MCF 10A (cell line): ENCODE data around the gene KLHL15. TPM values are rescaled to one million over a fixed set of nuclear protein-coding genes. Genes with fewer than 3 reads are reported as not detected.

ENCODE experiments used
- BruUV-seq: library from RNA; stranded (reverse); fragments of 400-500 nt; replicated peaks from 2 replicates; lab custom pipeline; 2021; lab: Mats Ljungman, UMichigan
- CTCF ChIA-PET: fragments of 300-600 bp; sonication (Branson Sonifier 250); formaldehyde crosslinking; extraction: SDS; loops from one replicate; lab custom pipeline; 2021; ENCODE audit warnings: antibody characterized with exemption, inconsistent platforms; lab: Yijun Ruan, JAX
- POLR2A ChIA-PET: fragments of 300-600, 350-650 bp; sonication (Branson Sonifier 250); formaldehyde crosslinking; extraction: SDS; loops from one replicate; lab custom pipeline; 2020; ENCODE audit warnings: antibody characterized with exemption, inconsistent platforms; lab: Yijun Ruan, JAX
- DNase-seq: peaks from one replicate; pipeline ENCODE4 v3.0.0-alpha.2; 2018; ENCODE audit not compliant: unreplicated experiment
- H3K27ac Mint-ChIP-seq: one replicate; pipeline ENCODE4 v1.8.0; 2022; ENCODE audit warnings: mild to moderate bottlenecking, low read depth, mixed read lengths; ENCODE audit not compliant: unreplicated experiment
- H3K27me3 Mint-ChIP-seq: one replicate; pipeline ENCODE4 v1.8.0; 2022; ENCODE audit warnings: mixed read lengths; ENCODE audit not compliant: insufficient read depth, unreplicated experiment
- H3K36me3 Mint-ChIP-seq: one replicate; pipeline ENCODE4 v1.8.0; 2022; ENCODE audit warnings: mild to moderate bottlenecking, moderate library complexity, mixed read lengths; ENCODE audit not compliant: insufficient read depth, unreplicated experiment
- H3K4me1 Mint-ChIP-seq: one replicate; pipeline ENCODE4 v1.8.0; 2022; ENCODE audit warnings: mixed read lengths; ENCODE audit not compliant: insufficient read depth, unreplicated experiment
- H3K4me3 Mint-ChIP-seq: one replicate; pipeline ENCODE4 v1.8.0; 2022; ENCODE audit warnings: mild to moderate bottlenecking, moderate library complexity, mixed read lengths; ENCODE audit not compliant: unreplicated experiment
- H3K9me3 Mint-ChIP-seq: one replicate; pipeline ENCODE4 v1.8.0; 2022; ENCODE audit warnings: mixed read lengths; ENCODE audit not compliant: unreplicated experiment
- intact Hi-C: fragments of 100-400 bp; cut with micrococcal nuclease; formaldehyde crosslinking; loops from 2 replicates; pipeline ENCODE4 v1.14.1; 2022
- total RNA-seq: library from RNA; stranded (reverse); gene quantifications from 2 replicates; pipeline ENCODE4 v1.2.3, GENCODE V29; 2022
- TF ChIP-seq, protein P1 (sequence below): fragments of 200-600 bp; IDR thresholded peaks from one replicate; pipeline ENCODE4 v1.8.0; 2022; ENCODE audit warnings: antibody characterized with exemption, mild to moderate bottlenecking; ENCODE audit not compliant: unreplicated experiment

Gene KLHL15
- total RNA-seq, 1 experiment from 2014 or later: 4.8 TPM

- DNase-seq: no peak
- TF ChIP-seq, protein P1, sequence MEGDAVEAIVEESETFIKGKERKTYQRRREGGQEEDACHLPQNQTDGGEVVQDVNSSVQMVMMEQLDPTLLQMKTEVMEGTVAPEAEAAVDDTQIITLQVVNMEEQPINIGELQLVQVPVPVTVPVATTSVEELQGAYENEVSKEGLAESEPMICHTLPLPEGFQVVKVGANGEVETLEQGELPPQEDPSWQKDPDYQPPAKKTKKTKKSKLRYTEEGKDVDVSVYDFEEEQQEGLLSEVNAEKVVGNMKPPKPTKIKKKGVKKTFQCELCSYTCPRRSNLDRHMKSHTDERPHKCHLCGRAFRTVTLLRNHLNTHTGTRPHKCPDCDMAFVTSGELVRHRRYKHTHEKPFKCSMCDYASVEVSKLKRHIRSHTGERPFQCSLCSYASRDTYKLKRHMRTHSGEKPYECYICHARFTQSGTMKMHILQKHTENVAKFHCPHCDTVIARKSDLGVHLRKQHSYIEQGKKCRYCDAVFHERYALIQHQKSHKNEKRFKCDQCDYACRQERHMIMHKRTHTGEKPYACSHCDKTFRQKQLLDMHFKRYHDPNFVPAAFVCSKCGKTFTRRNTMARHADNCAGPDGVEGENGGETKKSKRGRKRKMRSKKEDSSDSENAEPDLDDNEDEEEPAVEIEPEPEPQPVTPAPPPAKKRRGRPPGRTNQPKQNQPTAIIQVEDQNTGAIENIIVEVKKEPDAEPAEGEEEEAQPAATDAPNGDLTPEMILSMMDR: no peak
- intact Hi-C loops: no loop called here
- no TSS peak for BruUV-seq
- Mint-ChIP-seq H3K9me3 (no peaks in the 10 kb centered on the region), H3K4me3 (peak overlapping the region; percentile 73), H3K27me3 (peaks cover 43% of the 10 kb centered on the region), H3K27ac (peak overlapping the region; percentile 59), H3K36me3 (peaks cover 7% of the 10 kb centered on the region), H3K4me1 (peaks cover 7% of the 10 kb centered on the region)
- ChIA-PET POLR2A (interaction anchor here (2.0 to 6.6 kb wide), 3 partner anchors 11 to 116 kb away, joined by 8 to 114 read pairs (median 42); partner anchors contain the start of genes APOO, CXorf58 and EIF2S3), CTCF (interaction anchor here (4.4 kb wide), 1 partner anchor 30 kb away, joined by 23 read pairs; the partner anchor contains the start of gene EIF2S3)
Measured at GRCh38 chrX:24023544-24023943, 3.4 kb downstream of the KLHL15 start.

GRCh38 chrX:24020306-24020876, 6.6 kb downstream of the KLHL15 start:
- ChIA-PET CTCF (interaction anchor here (0.7 kb wide), 2 partner anchors 480 to 1852 kb away, joined by 3 to 5 read pairs; no protein-coding TSS in a partner anchor), POLR2A (interaction anchor here (0.5 to 2.5 kb wide), 7 partner anchors 11 to 161 kb away, joined by 3 to 19 read pairs (median 3); partner anchors contain the start of gene EIF2S3)
- no peak for DNase-seq
- Mint-ChIP-seq H3K27me3 (peaks cover 61% of the 10 kb centered on the region), H3K27ac (no peak overlapping the region), H3K36me3 (peaks cover 7% of the 10 kb centered on the region), H3K4me1 (peaks cover 7% of the 10 kb centered on the region), H3K4me3 (no peak overlapping the region), H3K9me3 (no peaks in the 10 kb centered on the region)
- no TSS peak for BruUV-seq
- intact Hi-C loops: no loop called here
- TF ChIP-seq, protein P1: no peak

GRCh38 chrX:24019448-24019847, 7.5 kb downstream of the KLHL15 start:
- peaks cover 7% of the 10 kb centered on the region for H3K4me1 Mint-ChIP-seq

GRCh38 chrX:24018809-24019208, 8.2 kb downstream of the KLHL15 start:
- intact Hi-C loops: no loop called here
- ChIA-PET POLR2A (interaction anchor here (0.7 kb wide), 1 partner anchor 35 kb away, joined by 3 read pairs; no protein-coding TSS in a partner anchor), CTCF (no interaction called here)
- no peak for DNase-seq
- Mint-ChIP-seq H3K27ac (no peak overlapping the region), H3K36me3 (peaks cover 7% of the 10 kb centered on the region), H3K9me3 (no peaks in the 10 kb centered on the region), H3K27me3 (peaks cover 74% of the 10 kb centered on the region), H3K4me3 (no peak overlapping the region), H3K4me1 (peaks cover 7% of the 10 kb centered on the region)
- BruUV-seq: no TSS peak
- TF ChIP-seq, protein P1: no peak

More at GRCh38 chrX:24019448-24019847, 7.5 kb downstream of the KLHL15 start:
- H3K27me3 Mint-ChIP-seq: peaks cover 70% of the 10 kb centered on the region
- no peak overlapping the region for H3K4me3 Mint-ChIP-seq
- DNase-seq: no peak
- H3K36me3 Mint-ChIP-seq: peaks cover 7% of the 10 kb centered on the region
- CTCF ChIA-PET: no interaction called here
- intact Hi-C loops: no loop called here
- no TSS peak for BruUV-seq
- POLR2A ChIA-PET: interaction anchor here (0.5 to 2.5 kb wide), 3 partner anchors 12 to 110 kb away, joined by 3 to 19 read pairs (median 4); partner anchors contain the start of gene EIF2S3
- TF ChIP-seq, protein P1: no peak
- H3K9me3 Mint-ChIP-seq: no peaks in the 10 kb centered on the region
- H3K27ac Mint-ChIP-seq: no peak overlapping the region
